Activated naive CD4-positive, alpha-beta T cell (primary cell): ENCODE results near the gene OR10H4.
"Not testable (repeated sequence)": the region's sequence is repeated elsewhere in the genome, so short reads cannot be mapped to it uniquely, and the experiment has no call there.

Experiments
- DNase-seq, 4 experiments: peaks; one replicate each; lab custom pipeline; 2025; lab: John Stamatoyannopoulos, UW

Gene OR10H4

GRCh38 chr19:15944401-15944800, 4.4 kb upstream of the OR10H4 start:
- DNase-seq = no peak

- no peak for DNase-seq
Measured at GRCh38 chr19:15945301-15945700, 3.5 kb upstream of the OR10H4 start.

- DNase-seq = no peak
Measured at GRCh38 chr19:15954820-15955219, 6.0 kb downstream of the OR10H4 start.

GRCh38 chr19:15962319-15962718, 13.5 kb downstream of the OR10H4 start:
- no peak for DNase-seq

GRCh38 chr19:15964231-15964630, 15.4 kb downstream of the OR10H4 start:
- DNase-seq = no peak

GRCh38 chr19:15971224-15971780, 22.5 kb downstream of the OR10H4 start:
- DNase-seq = no peak

- not testable (repeated sequence) for DNase-seq
Measured at GRCh38 chr19:15972043-15972442, 23.2 kb downstream of the OR10H4 start.

GRCh38 chr19:15974856-15975255, 26.0 kb downstream of the OR10H4 start:
- no peak for DNase-seq

- DNase-seq = no peak
Measured at GRCh38 chr19:15976836-15977689, 28.3 kb downstream of the OR10H4 start.

GRCh38 chr19:15977690-15978089, 28.9 kb downstream of the OR10H4 start:
- no peak for DNase-seq

GRCh38 chr19:15979293-15979692, 30.5 kb downstream of the OR10H4 start:
- no peak for DNase-seq

- not testable (repeated sequence) for DNase-seq
Measured at GRCh38 chr19:15985831-15986230, 37.0 kb downstream of the OR10H4 start.

- DNase-seq = no peak
Measured at GRCh38 chr19:15986701-15987100, 37.9 kb downstream of the OR10H4 start.

GRCh38 chr19:15989889-15990288, 41.1 kb downstream of the OR10H4 start:
- no peak for DNase-seq

GRCh38 chr19:15991602-15992001, 42.8 kb downstream of the OR10H4 start:
- no peak for DNase-seq

GRCh38 chr19:15992014-15992413, 43.2 kb downstream of the OR10H4 start:
- DNase-seq = no peak

GRCh38 chr19:15995536-15995935, 46.7 kb downstream of the OR10H4 start:
- no peak for DNase-seq

GRCh38 chr19:15998166-15998565, 49.4 kb downstream of the OR10H4 start:
- DNase-seq = no peak
